ENCODE data around the gene RIMS1. TPM values are rescaled to one million over a fixed set of nuclear protein-coding genes. Genes with fewer than 3 reads are reported as not detected.

Gene RIMS1
- polyA plus RNA-seq, 3 donors from 2014 or later, result not detected

- H3K4me3 Mint-ChIP-seq, result no peak overlapping the region
- DNase-seq, result no peak
- no peaks in the 10 kb centered on the region for H3K36me3 Mint-ChIP-seq
- H3K27me3 Mint-ChIP-seq (ENCODE audit: low read depth in 3 of 3), result peaks cover 2 to 6% (median 5%) of the 10 kb centered on the region in 3 donors
- H3K9me3 Mint-ChIP-seq, result peaks cover 0 to 1% (median 0%) of the 10 kb centered on the region in 6 donors
- no peak overlapping the region for H3K27ac Mint-ChIP-seq
- no peaks in the 10 kb centered on the region for H3K4me1 Mint-ChIP-seq
Observed at GRCh38 chr6:72413884-72414283, 527.5 kb downstream of the RIMS1 start.

DNA sequence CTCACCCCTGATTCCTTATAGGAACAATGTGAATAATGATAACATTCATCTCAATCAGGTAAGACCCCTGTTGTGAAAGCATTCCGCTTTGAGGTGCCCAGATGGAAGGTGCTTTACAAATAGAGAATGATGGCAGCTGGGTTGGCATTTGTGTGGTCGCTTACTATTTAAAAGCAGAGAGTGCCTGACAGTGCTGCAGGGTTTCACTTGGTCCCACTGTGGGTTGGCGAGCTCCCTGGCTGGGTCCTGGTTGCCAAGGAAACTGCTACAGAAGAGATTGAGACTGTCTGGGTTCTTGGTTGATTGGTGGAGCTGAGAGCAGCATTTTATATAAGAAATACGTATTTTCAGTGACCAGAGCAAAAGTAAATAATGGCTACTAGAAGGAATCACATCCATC, 528.3 kb downstream of the RIMS1 start:
- H3K4me3 Mint-ChIP-seq, result no peak overlapping the region
- H3K9me3 Mint-ChIP-seq, result peaks cover 0 to 1% (median 0%) of the 10 kb centered on the region in 6 donors
- H3K27me3 Mint-ChIP-seq (ENCODE audit: low read depth in 3 of 3), result peaks cover 2 to 6% (median 4%) of the 10 kb centered on the region in 3 donors
- H3K4me1 Mint-ChIP-seq, result no peaks in the 10 kb centered on the region
- H3K27ac Mint-ChIP-seq, result no peak overlapping the region
- H3K36me3 Mint-ChIP-seq, result no peaks in the 10 kb centered on the region
- no peak for DNase-seq

DNA sequence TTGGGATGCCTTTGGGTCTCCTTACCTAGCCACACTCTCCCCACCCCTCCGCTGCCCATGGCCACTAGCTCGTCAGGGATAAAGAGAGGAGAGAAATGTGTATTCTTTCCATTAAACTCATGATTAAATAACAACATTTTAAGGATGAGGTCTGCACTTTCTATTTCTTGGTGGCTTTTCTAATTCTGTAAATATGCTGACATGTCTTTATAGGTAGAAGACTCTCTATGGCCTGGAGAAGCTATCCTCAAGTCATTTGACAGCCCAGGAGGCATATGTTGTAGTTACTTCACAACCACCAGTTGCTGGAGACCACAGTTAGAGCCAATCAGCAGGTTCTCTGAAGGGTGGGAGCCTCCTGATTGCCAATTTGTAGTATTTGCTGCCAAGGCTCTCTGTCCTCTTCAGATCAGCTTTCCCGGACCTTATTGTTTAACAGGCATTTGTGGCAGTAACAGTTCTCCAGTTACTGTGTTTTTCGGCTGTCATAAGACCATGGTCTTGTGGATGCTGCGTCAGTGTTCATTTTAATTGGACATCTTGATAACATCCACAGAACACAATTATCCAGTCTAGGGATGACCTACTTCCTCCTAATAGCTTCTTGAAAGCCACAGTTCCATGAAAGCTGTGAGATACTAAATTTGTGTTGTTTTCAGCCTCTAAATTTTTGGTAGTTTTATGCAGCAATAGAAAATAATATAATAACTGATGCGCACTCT, 530.6 kb downstream of the RIMS1 start:
- Mint-ChIP-seq H3K4me3 (no peak overlapping the region), H3K27me3 (ENCODE audit: low read depth in 3 of 3) (peaks cover 2 to 4% (median 3%) of the 10 kb centered on the region in 3 donors), H3K27ac (no peak overlapping the region), H3K36me3 (no peaks in the 10 kb centered on the region), H3K4me1 (no peaks in the 10 kb centered on the region), H3K9me3 (peaks cover 0 to 1% (median 0%) of the 10 kb centered on the region in 6 donors)
- no peak for DNase-seq

- H3K4me1 Mint-ChIP-seq, result no peaks in the 10 kb centered on the region
- no peak overlapping the region for H3K27ac Mint-ChIP-seq
- no peaks in the 10 kb centered on the region for H3K36me3 Mint-ChIP-seq
Observed at GRCh38 chr6:72417759-72418158, 531.4 kb downstream of the RIMS1 start.

GRCh38 chr6:72418495-72418894, 532.1 kb downstream of the RIMS1 start:
- Mint-ChIP-seq H3K36me3 (no peaks in the 10 kb centered on the region), H3K9me3 (no peaks in the 10 kb centered on the region), H3K4me1 (no peaks in the 10 kb centered on the region), H3K27me3 (ENCODE audit: low read depth in 3 of 3) (peaks cover 0 to 4% (median 0%) of the 10 kb centered on the region in 3 donors), H3K27ac (no peak overlapping the region), H3K4me3 (no peak overlapping the region)
- no peak for DNase-seq

More at GRCh38 chr6:72417759-72418158, 531.4 kb downstream of the RIMS1 start:
- no peaks in the 10 kb centered on the region for H3K9me3 Mint-ChIP-seq
- DNase-seq, result no peak
- no peak overlapping the region for H3K4me3 Mint-ChIP-seq
- peaks cover 0 to 3% (median 0%) of the 10 kb centered on the region in 3 donors for H3K27me3 Mint-ChIP-seq (ENCODE audit: low read depth in 3 of 3)

GRCh38 chr6:72419966-72420365, 533.6 kb downstream of the RIMS1 start:
- H3K9me3 Mint-ChIP-seq, result no peaks in the 10 kb centered on the region
- H3K36me3 Mint-ChIP-seq, result no peaks in the 10 kb centered on the region
- H3K27me3 Mint-ChIP-seq (ENCODE audit: low read depth in 3 of 3), result peaks cover 0 to 8% (median 0%) of the 10 kb centered on the region in 3 donors
- no peak for DNase-seq
- no peak overlapping the region for H3K27ac Mint-ChIP-seq
- H3K4me3 Mint-ChIP-seq, result no peak overlapping the region
- no peaks in the 10 kb centered on the region for H3K4me1 Mint-ChIP-seq

DNA sequence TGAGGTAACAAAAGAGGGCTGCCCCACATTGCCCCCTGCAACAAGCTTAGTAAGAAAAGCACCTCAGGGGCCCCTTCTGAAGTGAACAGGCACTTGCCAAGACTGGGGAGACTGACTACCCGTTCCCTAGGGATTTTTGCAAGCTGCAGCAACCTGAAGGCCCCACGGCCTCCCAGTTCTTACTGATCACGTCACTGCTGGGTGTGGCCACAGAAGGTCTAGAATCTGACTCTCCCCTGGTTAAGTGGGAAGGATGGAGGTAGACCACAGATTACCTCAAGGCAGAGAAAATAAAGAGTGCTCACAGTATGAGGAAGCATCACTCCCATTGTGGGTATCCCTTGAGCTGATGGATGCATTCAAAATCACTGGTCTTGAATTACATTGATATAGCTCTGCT, 534.1 kb downstream of the RIMS1 start:
- no peak overlapping the region for H3K4me3 Mint-ChIP-seq
- H3K36me3 Mint-ChIP-seq, result no peaks in the 10 kb centered on the region
- no peaks in the 10 kb centered on the region for H3K9me3 Mint-ChIP-seq
- H3K27me3 Mint-ChIP-seq (ENCODE audit: low read depth in 3 of 3), result peaks cover 0 to 8% (median 0%) of the 10 kb centered on the region in 3 donors
- no peak overlapping the region for H3K27ac Mint-ChIP-seq
- no peaks in the 10 kb centered on the region for H3K4me1 Mint-ChIP-seq
- DNase-seq, result no peak

GRCh38 chr6:72421387-72421786, 535.0 kb downstream of the RIMS1 start:
- Mint-ChIP-seq H3K4me3 (no peak overlapping the region), H3K4me1 (no peaks in the 10 kb centered on the region), H3K9me3 (no peaks in the 10 kb centered on the region), H3K36me3 (no peaks in the 10 kb centered on the region), H3K27me3 (ENCODE audit: low read depth in 3 of 3) (peaks cover 0 to 8% (median 2%) of the 10 kb centered on the region in 3 donors), H3K27ac (no peak overlapping the region)
- DNase-seq, result no peak

DNA sequence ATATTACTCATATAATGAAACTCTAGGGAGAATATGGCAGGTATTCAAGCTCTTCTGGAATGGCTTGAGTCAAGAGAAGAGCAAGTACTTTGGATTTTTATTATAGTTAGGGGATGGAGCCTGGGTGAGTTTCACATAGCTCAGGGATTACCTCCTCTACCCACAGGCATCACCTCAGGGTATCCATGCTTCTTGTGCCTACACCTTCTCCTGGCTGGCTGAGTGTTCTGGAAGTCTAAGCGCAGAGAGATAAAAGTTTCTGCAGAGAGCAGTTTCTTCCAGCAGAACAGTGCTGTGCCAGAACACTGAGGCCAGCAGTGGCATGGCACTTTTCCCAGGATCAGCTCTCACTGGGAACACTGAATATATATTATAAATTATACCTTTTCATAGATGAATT, 535.8 kb downstream of the RIMS1 start:
- no peak overlapping the region for H3K27ac Mint-ChIP-seq
- H3K4me3 Mint-ChIP-seq, result no peak overlapping the region
- no peaks in the 10 kb centered on the region for H3K9me3 Mint-ChIP-seq
- H3K36me3 Mint-ChIP-seq, result no peaks in the 10 kb centered on the region
- DNase-seq, result no peak
- peaks cover 0 to 8% (median 2%) of the 10 kb centered on the region in 3 donors for H3K27me3 Mint-ChIP-seq (ENCODE audit: low read depth in 3 of 3)
- no peaks in the 10 kb centered on the region for H3K4me1 Mint-ChIP-seq

GRCh38 chr6:72424476-72424875, 538.1 kb downstream of the RIMS1 start:
- no peak overlapping the region for H3K4me3 Mint-ChIP-seq
- peaks cover 0 to 3% (median 0%) of the 10 kb centered on the region in 6 donors for H3K9me3 Mint-ChIP-seq
- H3K4me1 Mint-ChIP-seq, result no peaks in the 10 kb centered on the region
- no peak overlapping the region for H3K27ac Mint-ChIP-seq
- H3K27me3 Mint-ChIP-seq (ENCODE audit: low read depth in 3 of 3), result peaks cover 0 to 15% (median 2%) of the 10 kb centered on the region in 3 donors
- no peak for DNase-seq
- no peaks in the 10 kb centered on the region for H3K36me3 Mint-ChIP-seq

DNA sequence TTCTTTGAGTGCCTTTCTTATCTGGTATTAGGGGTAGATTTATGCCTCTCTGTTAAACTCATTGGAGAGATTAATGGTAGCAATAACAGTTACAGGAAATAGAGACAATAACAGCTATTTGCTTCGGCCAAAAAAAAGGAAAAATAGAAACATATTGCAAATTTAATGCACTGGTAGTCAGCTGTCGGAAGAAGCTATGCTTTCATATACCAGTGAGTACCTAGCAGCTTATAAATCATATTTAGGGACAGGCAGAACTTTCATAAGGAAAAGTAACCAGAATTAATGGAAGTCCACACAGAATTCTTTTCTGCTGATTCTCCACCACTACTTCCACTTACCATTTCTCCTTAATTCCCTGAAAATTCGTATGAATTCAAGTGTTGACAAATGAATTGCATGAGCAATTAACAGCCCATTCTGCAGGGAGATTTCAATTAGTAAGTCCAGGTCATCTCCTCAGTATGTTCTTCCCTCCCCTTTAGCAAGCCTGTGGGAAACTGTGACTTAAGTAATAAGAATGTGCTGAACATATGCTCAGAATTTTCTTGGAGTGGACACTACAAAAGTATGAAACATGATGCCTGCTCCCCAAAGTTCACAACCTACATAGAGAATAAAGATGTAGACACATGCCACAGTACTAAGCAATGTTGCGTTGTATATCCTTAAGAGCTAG, 538.8 kb downstream of the RIMS1 start:
- no peaks in the 10 kb centered on the region for H3K4me1 Mint-ChIP-seq
- no peak for DNase-seq
- no peak overlapping the region for H3K27ac Mint-ChIP-seq
- peaks cover 0 to 4% (median 0%) of the 10 kb centered on the region in 6 donors for H3K9me3 Mint-ChIP-seq
- peaks cover 0 to 15% (median 2%) of the 10 kb centered on the region in 3 donors for H3K27me3 Mint-ChIP-seq (ENCODE audit: low read depth in 3 of 3)
- H3K4me3 Mint-ChIP-seq, result no peak overlapping the region
- H3K36me3 Mint-ChIP-seq, result no peaks in the 10 kb centered on the region

DNA sequence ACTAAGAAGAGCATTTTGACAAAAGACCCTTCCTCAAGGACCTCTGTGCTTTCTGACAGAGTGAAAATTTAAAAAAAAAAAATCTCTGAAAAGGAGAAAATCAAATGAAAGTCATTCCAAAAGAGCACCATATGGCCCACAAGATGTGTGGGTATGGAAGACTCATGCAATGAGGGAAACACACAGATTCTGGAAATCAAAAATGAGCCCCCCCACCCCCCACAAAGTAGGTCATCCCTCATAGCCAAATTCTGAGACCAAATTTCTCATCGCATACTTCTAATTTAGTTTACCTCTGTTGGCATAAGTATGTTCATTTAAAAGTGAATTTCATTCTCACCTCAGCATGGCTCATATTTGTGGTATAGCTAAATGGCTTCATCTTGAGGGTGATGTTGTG, 554.3 kb downstream of the RIMS1 start:
- Mint-ChIP-seq H3K4me1 (no peaks in the 10 kb centered on the region), H3K27ac (no peak overlapping the region), H3K36me3 (no peaks in the 10 kb centered on the region), H3K9me3 (peaks cover 0 to 4% (median 0%) of the 10 kb centered on the region in 6 donors), H3K27me3 (ENCODE audit: low read depth in 3 of 3) (peaks cover 0 to 19% (median 3%) of the 10 kb centered on the region in 3 donors), H3K4me3 (no peak overlapping the region)
- DNase-seq, result no peak

DNA sequence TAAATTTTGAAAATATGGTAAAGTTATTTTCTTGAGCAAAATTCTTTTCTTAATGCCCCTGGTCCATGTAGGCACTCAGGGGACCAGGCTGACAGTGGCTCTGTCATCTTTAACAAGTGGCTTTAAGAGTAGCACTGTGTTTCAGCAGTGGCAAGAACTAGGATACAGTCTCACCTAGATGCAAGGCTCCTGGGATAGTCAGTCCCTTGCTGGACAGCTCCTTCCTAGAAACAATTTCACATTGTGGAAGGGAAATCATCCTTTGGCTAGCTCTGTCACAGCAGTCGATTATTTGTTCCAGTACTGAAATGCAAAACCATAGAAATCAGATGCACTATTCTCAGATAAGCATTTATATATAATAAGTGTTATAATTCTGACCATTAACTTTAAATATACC, 560.1 kb downstream of the RIMS1 start:
- Mint-ChIP-seq H3K27me3 (ENCODE audit: low read depth in 3 of 3) (peaks cover 0 to 8% (median 3%) of the 10 kb centered on the region in 3 donors), H3K4me3 (no peak overlapping the region), H3K27ac (no peak overlapping the region), H3K9me3 (no peaks in the 10 kb centered on the region), H3K4me1 (no peaks in the 10 kb centered on the region), H3K36me3 (no peaks in the 10 kb centered on the region)
- DNase-seq, result no peak
